IMR-90 (cell line): ENCODE data around the gene OR9Q2.

Experiments used
- CHD1 ChIP-seq: IDR thresholded peaks from 2 replicates; pipeline ENCODE4 v1.6.1; 2012; ENCODE audit warnings: low read depth, low read length, improper control_type of control experiment
- CTCF ChIP-seq: conservative IDR thresholded peaks from 2 replicates; pipeline ENCODE4 v1.5.1; 2012; ENCODE audit warnings: mild to moderate bottlenecking, low read depth, low read length, improper control_type of control experiment
- FOS ChIP-seq: fragments of 150-350 bp; IDR thresholded peaks from 2 replicates; pipeline ENCODE4 v1.6.1; 2016; ENCODE audit warnings: low read depth, low read length
- POLR2A ChIP-seq: IDR thresholded peaks from 2 replicates; pipeline ENCODE4 v1.6.1; 2012; ENCODE audit warnings: mild to moderate bottlenecking, low read depth, low read length

DNA sequence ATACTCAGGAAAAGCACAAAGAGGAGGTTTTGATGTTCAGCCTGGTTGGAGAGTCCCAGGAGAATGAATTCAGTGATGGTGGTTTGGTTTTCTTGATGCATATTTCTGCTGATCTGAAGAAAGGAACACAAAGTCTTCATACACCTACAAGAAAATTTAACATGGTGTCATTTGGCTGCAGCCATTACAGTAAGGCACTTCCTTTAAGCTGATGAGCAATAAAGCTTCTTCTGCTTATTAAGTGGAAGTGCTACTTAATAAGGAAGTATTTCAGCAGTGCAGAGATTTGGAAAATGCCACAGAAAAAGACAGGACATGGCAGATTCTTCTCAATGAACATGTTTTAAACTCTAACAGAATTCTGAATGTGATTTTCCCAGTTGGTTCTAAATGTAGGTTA lies 15.2 kb downstream of the OR9Q2 start, which contains the start of gene OR1S2:
- TF ChIP-seq CTCF (no peak), POLR2A (no peak), CHD1 (no peak), FOS (no peak)
